Coronary artery (tissue), 2 donors: ENCODE results near the gene COMMD10.

ENCODE experiments used
- DNase-seq: peaks from one replicate; pipeline ENCODE4 v3.0.0-alpha.2; 2017; ENCODE audit warnings: low spot score
- H3K27ac ChIP-seq, 2 donors: fragments of 200-600 bp; sonication (generic); one replicate each; pipeline ENCODE4 v1.5.1; 2016 to 2019
- H3K4me3 ChIP-seq: fragments of 200-600 bp; sonication (generic); 2 replicates; pipeline ENCODE4 v1.5.1; 2016; ENCODE audit warnings: mild to moderate bottlenecking, moderate library complexity
- CTCF ChIP-seq: fragments of 200-600 bp; sonication (generic); IDR thresholded peaks from one replicate; pipeline ENCODE4 v1.5.1; 2019; ENCODE audit warnings: antibody characterized with exemption

COMMD10 gene

GRCh38 chr5:116296335-116297072, 211.7 kb downstream of the COMMD10 start:
- Histone ChIP-seq H3K27ac (no peak overlapping the region), H3K4me3 (no peak overlapping the region)
- DNase-seq = no peak
- TF ChIP-seq CTCF = no peak

GRCh38 chr5:116297296-116297814, 212.5 kb downstream of the COMMD10 start:
- H3K4me3 ChIP-seq = no peak overlapping the region
- DNase-seq = no peak
- no peak overlapping the region for H3K27ac ChIP-seq
- TF ChIP-seq CTCF = no peak

GRCh38 chr5:116299746-116300640, 215.2 kb downstream of the COMMD10 start:
- Histone ChIP-seq H3K27ac (no peak overlapping the region), H3K4me3 (no peak overlapping the region)
- DNase-seq = no peak
- no peak for TF ChIP-seq CTCF

- no peak for DNase-seq
- Histone ChIP-seq H3K4me3 (no peak overlapping the region), H3K27ac (no peak overlapping the region)
- TF ChIP-seq CTCF = no peak
Measured at GRCh38 chr5:116301110-116301509, 216.3 kb downstream of the COMMD10 start.

- DNase-seq = no peak
- no peak for TF ChIP-seq CTCF
Measured at GRCh38 chr5:116303340-116303739, 218.5 kb downstream of the COMMD10 start.

GRCh38 chr5:116303810-116304209, 219.0 kb downstream of the COMMD10 start:
- no peak overlapping the region for H3K27ac ChIP-seq
- no peak overlapping the region for H3K4me3 ChIP-seq
- TF ChIP-seq CTCF = no peak
- no peak for DNase-seq

More at GRCh38 chr5:116303340-116303739, 218.5 kb downstream of the COMMD10 start:
- no peak overlapping the region for H3K27ac ChIP-seq
- no peak overlapping the region for H3K4me3 ChIP-seq
